HFF-Myc (cell line): ENCODE results near the gene PSMB5.
"Not testable (repeated sequence)": the region's sequence is repeated elsewhere in the genome, so short reads cannot be mapped to it uniquely, and the experiment has no call there.

ENCODE experiments used
- DNase-seq: peaks from one replicate; pipeline ENCODE4 v3.0.0-alpha.2; 2011; ENCODE audit warnings: low read depth; ENCODE audit errors: extremely low read depth
- H3K4me3 ChIP-seq: replicated peaks from 2 replicates; pipeline ENCODE4 v1.5.1; 2011; ENCODE audit warnings: low read depth, mild to moderate bottlenecking, control low read depth, low read length
- CTCF ChIP-seq: IDR thresholded peaks from 2 replicates; pipeline ENCODE4 v1.5.1; 2012; ENCODE audit warnings: mild to moderate bottlenecking, low read depth, low read length, control low read depth; ENCODE audit errors: missing control alignments

Gene PSMB5

DNA sequence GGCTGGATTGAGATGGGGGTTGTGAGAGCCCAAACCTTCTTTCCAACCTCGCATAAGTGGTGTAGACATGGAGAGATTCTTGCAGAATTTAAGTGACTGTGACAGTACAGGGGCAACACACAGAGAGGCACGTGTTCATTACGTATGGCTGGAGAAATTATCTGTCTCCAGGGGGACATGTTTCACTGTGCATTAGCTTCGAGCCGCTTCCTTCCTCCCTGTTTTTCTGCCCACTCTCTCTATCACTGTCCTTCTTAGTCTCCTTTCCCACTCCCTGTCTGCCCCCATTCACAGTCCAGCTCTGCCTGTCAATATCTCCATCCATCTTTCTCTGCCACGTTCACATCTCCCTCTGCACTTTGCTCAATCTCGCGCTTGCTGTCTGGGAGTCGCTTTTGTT, 13.3 kb downstream of the PSMB5 start:
- TF ChIP-seq CTCF = no peak
- no peak overlapping the region for H3K4me3 ChIP-seq
- no peak for DNase-seq

DNA sequence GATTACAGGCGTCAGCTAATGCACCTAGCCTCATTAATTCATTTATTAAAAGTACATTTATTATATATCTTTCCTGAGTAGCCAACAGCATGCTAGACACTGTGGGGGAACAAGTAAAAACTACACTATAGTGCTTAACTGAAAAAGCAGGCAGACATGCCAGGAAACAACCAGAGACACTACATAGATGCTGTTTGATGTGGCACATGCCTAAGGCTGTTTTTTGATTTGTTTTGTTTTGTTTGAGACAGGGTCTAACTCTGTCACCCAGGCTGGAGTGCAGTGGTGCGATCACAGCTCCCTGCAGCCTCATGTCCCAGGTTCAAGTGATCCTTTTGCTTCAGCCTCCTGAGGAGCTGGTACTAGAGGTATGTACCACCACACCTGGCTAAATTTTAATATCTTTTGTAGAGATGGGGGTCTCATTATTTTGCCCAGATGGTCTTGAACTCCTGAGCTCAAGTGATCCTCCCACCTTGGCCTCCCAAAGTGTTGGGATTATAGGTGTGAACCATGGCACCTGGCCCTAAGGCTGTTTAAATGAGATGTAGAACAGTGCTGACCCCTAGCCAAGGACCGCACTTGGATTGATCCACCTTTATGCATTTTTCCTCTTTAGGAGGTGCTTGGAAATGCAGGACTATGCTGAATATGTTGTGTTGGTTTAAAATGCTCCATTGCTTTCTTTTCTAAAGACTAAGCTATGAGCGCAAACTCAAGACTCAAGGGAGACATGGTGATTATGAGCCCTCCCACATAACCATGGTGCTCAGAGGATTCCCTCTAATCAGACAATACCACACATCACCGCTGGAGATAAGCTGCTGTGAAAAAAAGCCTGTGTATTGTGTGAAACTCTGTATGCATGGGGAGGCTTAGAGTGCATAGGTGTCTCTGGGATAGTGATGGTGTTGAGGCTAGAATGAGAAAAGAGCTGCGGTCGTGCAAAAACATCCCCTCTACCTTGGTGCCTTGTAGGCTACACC, 14.3 kb downstream of the PSMB5 start:
- no peak overlapping the region for H3K4me3 ChIP-seq
- no peak for TF ChIP-seq CTCF
- no peak for DNase-seq

GRCh38 chr14:23018107-23018506, 16.6 kb downstream of the PSMB5 start:
- no peak overlapping the region for H3K4me3 ChIP-seq
- no peak for DNase-seq
- no peak for TF ChIP-seq CTCF

GRCh38 chr14:23017091-23017490, 17.6 kb downstream of the PSMB5 start:
- no peak overlapping the region for H3K4me3 ChIP-seq
- TF ChIP-seq CTCF = no peak
- no peak for DNase-seq

- no peak for TF ChIP-seq CTCF
- DNase-seq = no peak
- H3K4me3 ChIP-seq = no peak overlapping the region
Measured at GRCh38 chr14:23015618-23016017, 19.1 kb downstream of the PSMB5 start.

GRCh38 chr14:23013749-23014054, 21.0 kb downstream of the PSMB5 start:
- DNase-seq, H3K4me3 ChIP-seq: not testable (repeated sequence)

- no peak overlapping the region for H3K4me3 ChIP-seq
- no peak for DNase-seq
- TF ChIP-seq CTCF = no peak
Measured at GRCh38 chr14:23013054-23013748, 21.5 kb downstream of the PSMB5 start.
